ENCODE results near the gene FAM184B. TPM values are rescaled to one million over a fixed set of nuclear protein-coding genes. Genes with fewer than 3 reads are reported as not detected.

Gene FAM184B
- total RNA-seq, 1 experiment from 2014 or later: 0.09 TPM

GRCh38 chr4:17762726-17763125, 18.7 kb downstream of the FAM184B start:
- H3K9me3 ChIP-seq (ENCODE audit: control insufficient read depth, low read depth, low read length): peaks cover 4% of the 10 kb centered on the region

More at GRCh38 chr4:17762726-17763125, 18.7 kb downstream of the FAM184B start:
- H2BK120ac ChIP-seq (ENCODE audit: low read depth, low read length, poor library complexity, severe bottlenecking): no peak overlapping the region
- no peak overlapping the region for H4K8ac ChIP-seq (replicated peaks; ENCODE audit: insufficient read length, low read depth, low read length)
- no peak overlapping the region for H3K14ac ChIP-seq (ENCODE audit: insufficient read depth, low read length)
- H3K4me2 ChIP-seq (ENCODE audit: insufficient read depth, insufficient read length, low read length): no peak overlapping the region
- Mint-ChIP-seq H3K4me3 (no peak overlapping the region), H3K36me3 (ENCODE audit: insufficient read depth in 1 of 3, low read depth in 3 of 3) (peaks cover 0 to 11% (median 8%) of the 10 kb centered on the region in 3 experiments; a peak in 1 of 7 replicates), H3K27me3 (ENCODE audit: low read depth) (peaks cover 3% of the 10 kb centered on the region), H3K4me1 (peaks cover 9 to 13% of the 10 kb centered on the region in 2 experiments), H3K9me3 (peaks cover 12 to 18% of the 10 kb centered on the region in 2 experiments; a peak in 4 of 5 replicates), H3K27ac (no peak overlapping the region)
- H2BK5ac ChIP-seq (ENCODE audit: insufficient read length, low read length): no peak overlapping the region
- no peak overlapping the region for H2BK12ac ChIP-seq (ENCODE audit: insufficient read length, low read depth, low read length)
- H2BK20ac ChIP-seq (ENCODE audit: low read depth, low read length, poor library complexity, severe bottlenecking): no peak overlapping the region
- WGBS (ENCODE audit: extremely low coverage, insufficient read length, low lambda C conversion rate): no CpG with 5 or more reads among the region's 1 CpG
- H4K20me1 ChIP-seq (ENCODE audit: control insufficient read depth, insufficient read depth, insufficient read length): no peaks in the 10 kb centered on the region
- no peaks in the 10 kb centered on the region for H3K27me3 ChIP-seq (ENCODE audit: insufficient read depth, low read length)
- peaks cover 5% of the 10 kb centered on the region; the same call in 1 of the 2 replicates for H3K4me1 ChIP-seq (ENCODE audit: insufficient read depth, low read length)
- 0 out of 3 replicates have a peak, but pooled peaks have one; percentile 35 for TF ChIP-seq CTCF (conservative IDR thresholded peaks at IDR 0.05)
- H3K56ac ChIP-seq (ENCODE audit: insufficient read length, low read depth, low read length): no peak overlapping the region
- H3K9ac ChIP-seq (ENCODE audit: extremely low read depth, insufficient read length, low read length): no peak overlapping the region
- H3K79me1 ChIP-seq (ENCODE audit: insufficient read depth, low read depth, low read length, poor library complexity, severe bottlenecking): no peaks in the 10 kb centered on the region
- no peak overlapping the region for H3K4ac ChIP-seq (ENCODE audit: low read depth, low read length)
- H3K79me2 ChIP-seq (ENCODE audit: insufficient read depth, low read length): no peaks in the 10 kb centered on the region
- no peak overlapping the region for H3T11ph ChIP-seq (ENCODE audit: low read length)
- no peak overlapping the region for H2AK5ac ChIP-seq (ENCODE audit: insufficient read length, low read length)
- H4K91ac ChIP-seq (ENCODE audit: insufficient read length, low read depth, low read length): no peak overlapping the region
- no peak overlapping the region for H4K5ac ChIP-seq (ENCODE audit: insufficient read length, low read depth, low read length)
- H3K18ac ChIP-seq (ENCODE audit: insufficient read length, low read depth, low read length): no peak overlapping the region
- no peak overlapping the region for H2AFZ ChIP-seq (ENCODE audit: low read length)
- H2BK15ac ChIP-seq (ENCODE audit: low read depth, low read length): no peak overlapping the region
- no peak overlapping the region for H3K27ac ChIP-seq (ENCODE audit: insufficient read length, low read depth, low read length)
- H3K23ac ChIP-seq (ENCODE audit: insufficient read length, low read depth, low read length): no peak overlapping the region
- no peaks in the 10 kb centered on the region for H3K23me2 ChIP-seq (ENCODE audit: insufficient read length, low read depth, low read length, poor library complexity, severe bottlenecking)
- no peak for DNase-seq
